Thoracic aorta (tissue), 2 donors: Measurements from ENCODE around the gene FBLN2. TPM values are rescaled to one million over a fixed set of nuclear protein-coding genes. Genes with fewer than 3 reads are reported as not detected.

ENCODE experiments used
- ATAC-seq: fragments of 150-250 bp; one replicate; pipeline ENCODE4 v1.8.0; 2017; ENCODE audit warnings: low read depth; ENCODE audit not compliant: insufficient number of reproducible peaks, low FRiP score
- DNase-seq: peaks from one replicate; pipeline ENCODE4 v3.0.0-alpha.2; 2020; ENCODE audit warnings: low spot score
- H3K27ac ChIP-seq, 2 donors: fragments of 200-600 bp; sonication (generic); 1 replicate in 1 of 2; 2 replicates in 1 of 2; pipeline ENCODE4 v1.5.1; 2016; ENCODE audit warnings: mild to moderate bottlenecking in 2 of 2, moderate library complexity in 2 of 2
- H3K27me3 ChIP-seq: fragments of 200-600 bp; sonication (generic); replicated peaks from 2 replicates; pipeline ENCODE4 v1.6.0; 2016; ENCODE audit warnings: mild to moderate bottlenecking; ENCODE audit not compliant: insufficient read depth
- H3K36me3 ChIP-seq: fragments of 200-600 bp; sonication (generic); one replicate; pipeline ENCODE4 v1.5.1; 2016
- H3K4me1 ChIP-seq, 2 donors: fragments of 200-600 bp; sonication (generic); 1 replicate in 1 of 2; 2 replicates in 1 of 2; pipeline versions ENCODE4 v1.5.1 to v1.6.0; 2016; ENCODE audit warnings: low read depth in 2 of 2, mild to moderate bottlenecking in 1 of 2; ENCODE audit not compliant: control insufficient read depth in 1 of 2
- H3K4me3 ChIP-seq: fragments of 200-600 bp; sonication (generic); 2 replicates; pipeline ENCODE4 v1.5.1; 2016; ENCODE audit warnings: mild to moderate bottlenecking
- H3K9me3 ChIP-seq: fragments of 200-600 bp; sonication (generic); 2 replicates; pipeline ENCODE4 v1.5.1; 2016
- CTCF ChIP-seq: fragments of 200-600 bp; sonication (generic); IDR thresholded peaks from one replicate; pipeline ENCODE4 v1.5.1; 2019; ENCODE audit warnings: antibody characterized with exemption
- total RNA-seq, 2 donors: library from RNA; depleted of rRNA; stranded (reverse); fragments of >200 nt; gene quantifications; one replicate each; pipeline versions ENCODE4 v1.1.0 to v1.2.3, GENCODE V29; 2016

The FBLN2 gene
- total RNA-seq, 2 donors from 2014 or later: 233 to 328 TPM

- Histone ChIP-seq H3K4me1 (no peaks in the 10 kb centered on the region), H3K4me3 (no peak overlapping the region), H3K9me3 (no peaks in the 10 kb centered on the region), H3K27me3 (no peaks in the 10 kb centered on the region), H3K36me3 (peaks cover 12% of the 10 kb centered on the region), H3K27ac (no peak overlapping the region)
- DNase-seq (no peak), ATAC-seq (no peak)
- no peak for TF ChIP-seq CTCF
These were observed 42.2 kb upstream of the FBLN2 start for GRCh38 chr3:13506680-13507079.

- no peaks in the 10 kb centered on the region for H3K9me3 ChIP-seq
- H3K4me1 ChIP-seq: no peaks in the 10 kb centered on the region
- H3K27me3 ChIP-seq: no peaks in the 10 kb centered on the region
- TF ChIP-seq CTCF: no peak
- peaks cover 12% of the 10 kb centered on the region for H3K36me3 ChIP-seq
- no peak overlapping the region for H3K4me3 ChIP-seq
- no peak overlapping the region for H3K27ac ChIP-seq
- ATAC-seq: no peak
- no peak for DNase-seq
These were observed 41.7 kb upstream of the FBLN2 start for GRCh38 chr3:13507247-13507569.

- no peaks in the 10 kb centered on the region for H3K9me3 ChIP-seq
- H3K4me3 ChIP-seq: no peak overlapping the region
- DNase-seq (no peak), ATAC-seq (no peak)
- H3K36me3 ChIP-seq: peaks cover 12% of the 10 kb centered on the region
- no peak overlapping the region for H3K27ac ChIP-seq
- no peaks in the 10 kb centered on the region for H3K27me3 ChIP-seq
- no peak for TF ChIP-seq CTCF
- H3K4me1 ChIP-seq: no peaks in the 10 kb centered on the region
These were observed 41.2 kb upstream of the FBLN2 start for GRCh38 chr3:13507570-13508339.

GRCh38 chr3:13508496-13508895 lies 40.4 kb upstream of the FBLN2 start:
- DNase-seq (no peak), ATAC-seq (no peak)

More at GRCh38 chr3:13508496-13508895, 40.4 kb upstream of the FBLN2 start:
- peaks cover 10% of the 10 kb centered on the region for H3K36me3 ChIP-seq
- no peaks in the 10 kb centered on the region for H3K27me3 ChIP-seq
- H3K27ac ChIP-seq: no peak overlapping the region
- no peak for TF ChIP-seq CTCF
- H3K4me3 ChIP-seq: no peak overlapping the region
- no peaks in the 10 kb centered on the region for H3K4me1 ChIP-seq
- no peaks in the 10 kb centered on the region for H3K9me3 ChIP-seq
